ENCODE results near the gene MYO7A. TPM values are rescaled to one million over a fixed set of nuclear protein-coding genes. Genes with fewer than 3 reads are reported as not detected.

Gene MYO7A
- total RNA-seq, 1 donor = 0.43 TPM

GRCh38 chr11:77182542-77183430 lies 54.7 kb downstream of the MYO7A start:
- no peak overlapping the region for H3K4me3 ChIP-seq (ENCODE audit: low read depth, low read length)
- TF ChIP-seq CTCF (IDR thresholded peaks at IDR 0.05; ENCODE audit: insufficient read depth, low read depth, low read length) = no peak
- no peak for DNase-seq (ENCODE audit: low read depth)

GRCh38 chr11:77183431-77183984 lies 55.5 kb downstream of the MYO7A start:
- H3K4me3 ChIP-seq (ENCODE audit: low read depth, low read length) = no peak overlapping the region
- no peak for TF ChIP-seq CTCF (IDR thresholded peaks at IDR 0.05; ENCODE audit: insufficient read depth, low read depth, low read length)
- DNase-seq (ENCODE audit: low read depth) = no peak

GRCh38 chr11:77184136-77184860 lies 56.3 kb downstream of the MYO7A start:
- no peak for TF ChIP-seq CTCF (IDR thresholded peaks at IDR 0.05; ENCODE audit: insufficient read depth, low read depth, low read length)
- no peak for DNase-seq (ENCODE audit: low read depth)
- H3K4me3 ChIP-seq (ENCODE audit: low read depth, low read length) = no peak overlapping the region

- DNase-seq (ENCODE audit: low read depth) = no peak
- TF ChIP-seq CTCF (IDR thresholded peaks at IDR 0.05; ENCODE audit: insufficient read depth, low read depth, low read length) = no peak
Observed at GRCh38 chr11:77186302-77186701, 58.3 kb downstream of the MYO7A start.

GRCh38 chr11:77187111-77187750 lies 59.2 kb downstream of the MYO7A start:
- TF ChIP-seq CTCF (IDR thresholded peaks at IDR 0.05; ENCODE audit: insufficient read depth, low read depth, low read length) = no peak
- DNase-seq (ENCODE audit: low read depth) = no peak
- H3K4me3 ChIP-seq (ENCODE audit: low read depth, low read length) = no peak overlapping the region

More at GRCh38 chr11:77186302-77186701, 58.3 kb downstream of the MYO7A start:
- no peak overlapping the region for H3K4me3 ChIP-seq (ENCODE audit: low read depth, low read length)

- peak; percentile 77 for DNase-seq (ENCODE audit: low read depth)
- TF ChIP-seq CTCF (IDR thresholded peaks at IDR 0.05; ENCODE audit: insufficient read depth, low read depth, low read length) = peak; percentile 92
- no peak overlapping the region for H3K4me3 ChIP-seq (ENCODE audit: low read depth, low read length)
Observed at GRCh38 chr11:77187776-77188632, 60.0 kb downstream of the MYO7A start.
